Ovary (tissue), 3 donors: ENCODE measurements around the gene TASP1.

ENCODE experiments used
- EP300 ChIP-seq: sonication (generic); formaldehyde crosslinking; IDR thresholded peaks from one replicate; pipeline ENCODE4 v1.6.1; 2017; ENCODE audit warnings: antibody characterized with exemption
- TF ChIP-seq, protein P1 (sequence below), 3 donors: fragments of 450-650 bp in 2 of 3; fragments of 200-600 bp in 1 of 3; IDR thresholded peaks; one replicate each; pipeline versions ENCODE4 v1.5.1 to v1.8.0; 2016 to 2022; ENCODE audit warnings: antibody characterized with exemption in 3 of 3, mild to moderate bottlenecking in 1 of 3
- donor health status: DM: no; HTN: no; CAD: no.

DNA sequence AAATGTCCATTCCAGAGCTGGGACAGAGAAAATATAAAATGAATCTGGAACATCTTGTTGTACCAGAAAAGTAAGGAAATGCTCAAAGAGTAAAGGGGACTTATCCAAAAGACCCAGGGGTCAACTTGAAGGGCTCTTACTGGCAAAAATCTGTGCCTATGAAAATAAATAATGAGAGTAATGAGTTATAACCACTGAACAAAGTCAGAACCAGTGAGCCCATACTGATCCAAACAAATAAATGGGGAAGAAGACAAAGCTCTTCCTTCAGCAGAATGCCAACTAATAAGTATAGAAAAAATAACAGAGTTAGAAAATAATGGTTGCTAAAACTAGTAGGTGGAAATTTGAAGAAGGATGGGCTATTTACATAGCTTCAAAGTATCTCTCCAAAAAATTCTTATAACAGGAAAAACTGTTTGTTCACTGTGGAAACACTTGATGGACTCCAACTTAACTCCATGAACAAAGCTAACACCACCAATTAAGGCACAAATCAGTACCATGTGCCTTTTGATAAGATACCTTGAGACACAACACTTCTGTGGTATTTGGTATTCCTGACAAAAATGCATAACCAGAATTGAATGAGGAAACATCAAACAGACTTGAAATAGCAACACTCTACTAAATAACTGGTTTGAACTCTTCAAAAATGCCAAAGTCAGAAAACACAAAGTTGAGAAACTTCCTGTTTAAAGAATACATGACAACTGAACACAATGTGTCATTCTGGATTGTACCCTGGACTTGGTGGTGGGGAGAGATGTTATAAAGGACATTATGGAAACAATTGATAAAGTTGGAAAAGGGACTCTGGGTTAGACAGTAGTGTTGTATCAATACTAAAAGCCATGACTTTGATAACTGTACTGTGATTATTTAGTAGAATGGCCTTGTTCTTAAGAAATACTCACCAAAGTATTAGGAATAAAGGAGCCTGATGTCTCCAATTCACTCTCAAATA lies 220.2 kb downstream of the TASP1 start:
- TF ChIP-seq, protein P1, sequence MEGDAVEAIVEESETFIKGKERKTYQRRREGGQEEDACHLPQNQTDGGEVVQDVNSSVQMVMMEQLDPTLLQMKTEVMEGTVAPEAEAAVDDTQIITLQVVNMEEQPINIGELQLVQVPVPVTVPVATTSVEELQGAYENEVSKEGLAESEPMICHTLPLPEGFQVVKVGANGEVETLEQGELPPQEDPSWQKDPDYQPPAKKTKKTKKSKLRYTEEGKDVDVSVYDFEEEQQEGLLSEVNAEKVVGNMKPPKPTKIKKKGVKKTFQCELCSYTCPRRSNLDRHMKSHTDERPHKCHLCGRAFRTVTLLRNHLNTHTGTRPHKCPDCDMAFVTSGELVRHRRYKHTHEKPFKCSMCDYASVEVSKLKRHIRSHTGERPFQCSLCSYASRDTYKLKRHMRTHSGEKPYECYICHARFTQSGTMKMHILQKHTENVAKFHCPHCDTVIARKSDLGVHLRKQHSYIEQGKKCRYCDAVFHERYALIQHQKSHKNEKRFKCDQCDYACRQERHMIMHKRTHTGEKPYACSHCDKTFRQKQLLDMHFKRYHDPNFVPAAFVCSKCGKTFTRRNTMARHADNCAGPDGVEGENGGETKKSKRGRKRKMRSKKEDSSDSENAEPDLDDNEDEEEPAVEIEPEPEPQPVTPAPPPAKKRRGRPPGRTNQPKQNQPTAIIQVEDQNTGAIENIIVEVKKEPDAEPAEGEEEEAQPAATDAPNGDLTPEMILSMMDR (IDR thresholded peaks at IDR 0.05): no peak
- no peak for TF ChIP-seq EP300
